Subcutaneous abdominal adipose tissue (tissue), 5 donors: ENCODE data around the gene EHMT1.

Experiments used
- H3K27ac ChIP-seq: one replicate; pipeline ENCODE4 v1.7.0; 2013; ENCODE audit warnings: low read depth, mild to moderate bottlenecking, inconsistent platforms, low read length, moderate library complexity
- H3K27me3 ChIP-seq, 5 donors: one replicate each; pipeline ENCODE4 v1.7.0; 2013; ENCODE audit warnings: low read length in 5 of 5, inconsistent platforms in 1 of 5; ENCODE audit not compliant: control insufficient read depth in 5 of 5, insufficient read depth in 4 of 5
- H3K36me3 ChIP-seq, 5 donors: one replicate each; pipeline ENCODE4 v1.7.0; 2013; ENCODE audit warnings: low read length in 5 of 5; ENCODE audit not compliant: control insufficient read depth in 5 of 5, insufficient read depth in 5 of 5
- H3K4me1 ChIP-seq, 5 donors: one replicate each; pipeline ENCODE4 v1.7.0; 2013; ENCODE audit warnings: low read length in 5 of 5, mild to moderate bottlenecking in 3 of 5, moderate library complexity in 1 of 5; ENCODE audit not compliant: control insufficient read depth in 5 of 5, insufficient read depth in 5 of 5
- H3K4me3 ChIP-seq, 5 donors: one replicate each; pipeline ENCODE4 v1.7.0; 2013; ENCODE audit warnings: low read length in 5 of 5, low read depth in 1 of 5
- H3K9ac ChIP-seq, 5 donors: one replicate each; pipeline ENCODE4 v1.7.0; 2013; ENCODE audit warnings: low read length in 5 of 5, mild to moderate bottlenecking in 4 of 5, moderate library complexity in 3 of 5
- H3K9me3 ChIP-seq, 5 donors: one replicate each; pipeline ENCODE4 v1.7.0; 2013; ENCODE audit warnings: low read length in 5 of 5; ENCODE audit not compliant: control insufficient read depth in 5 of 5
- donor health status: healthy.
- donor health status: healthy.
- donor health status: healthy.
- donor health status: healthy.
- donor health status: healthy.

EHMT1 gene

GRCh38 chr9:137783521-137783920, 164.7 kb downstream of the EHMT1 start:
- Histone ChIP-seq H3K27me3 (no peaks in the 10 kb centered on the region), H3K4me1 (peaks cover 0 to 14% (median 9%) of the 10 kb centered on the region in 5 donors), H3K36me3 (peaks cover 3 to 89% (median 76%) of the 10 kb centered on the region in 5 donors), H3K27ac (no peak overlapping the region), H3K9me3 (no peaks in the 10 kb centered on the region), H3K9ac (no peak overlapping the region), H3K4me3 (no peak overlapping the region)

GRCh38 chr9:137784046-137784445, 165.2 kb downstream of the EHMT1 start:
- H3K9ac ChIP-seq: no peak overlapping the region
- peaks cover 3 to 89% (median 71%) of the 10 kb centered on the region in 5 donors for H3K36me3 ChIP-seq
- no peak overlapping the region for H3K27ac ChIP-seq
- peaks cover 0 to 14% (median 9%) of the 10 kb centered on the region in 5 donors for H3K4me1 ChIP-seq
- no peaks in the 10 kb centered on the region for H3K27me3 ChIP-seq
- H3K4me3 ChIP-seq: no peak overlapping the region
- no peaks in the 10 kb centered on the region for H3K9me3 ChIP-seq

GRCh38 chr9:137784641-137785513, 166.1 kb downstream of the EHMT1 start:
- Histone ChIP-seq H3K9ac (no peak overlapping the region), H3K4me1 (peaks cover 0 to 14% (median 9%) of the 10 kb centered on the region in 5 donors), H3K27ac (no peak overlapping the region), H3K9me3 (no peaks in the 10 kb centered on the region), H3K4me3 (no peak overlapping the region), H3K36me3 (peaks cover 3 to 89% (median 68%) of the 10 kb centered on the region in 5 donors), H3K27me3 (no peaks in the 10 kb centered on the region)

- Histone ChIP-seq H3K9me3 (no peaks in the 10 kb centered on the region), H3K4me1 (peaks cover 0 to 14% (median 9%) of the 10 kb centered on the region in 5 donors), H3K4me3 (no peak overlapping the region), H3K36me3 (peaks cover 3 to 90% (median 63%) of the 10 kb centered on the region in 5 donors), H3K27me3 (no peaks in the 10 kb centered on the region), H3K9ac (no peak overlapping the region), H3K27ac (no peak overlapping the region)
Observed at GRCh38 chr9:137785704-137786161, 166.9 kb downstream of the EHMT1 start.

GRCh38 chr9:137786511-137786920, 167.7 kb downstream of the EHMT1 start:
- H3K9ac ChIP-seq: no peak overlapping the region
- peaks cover 0 to 14% (median 9%) of the 10 kb centered on the region in 5 donors for H3K4me1 ChIP-seq
- H3K9me3 ChIP-seq: no peaks in the 10 kb centered on the region
- no peak overlapping the region for H3K27ac ChIP-seq
- H3K36me3 ChIP-seq: peaks cover 7 to 93% (median 65%) of the 10 kb centered on the region in 5 donors
- H3K27me3 ChIP-seq: no peaks in the 10 kb centered on the region
- no peak overlapping the region for H3K4me3 ChIP-seq

- peaks cover 7 to 91% (median 59%) of the 10 kb centered on the region in 5 donors for H3K36me3 ChIP-seq
- no peaks in the 10 kb centered on the region for H3K27me3 ChIP-seq
- H3K9ac ChIP-seq: no peak overlapping the region
- no peak overlapping the region for H3K27ac ChIP-seq
- no peaks in the 10 kb centered on the region for H3K9me3 ChIP-seq
- no peak overlapping the region for H3K4me3 ChIP-seq
- peaks cover 0 to 17% (median 11%) of the 10 kb centered on the region in 5 donors for H3K4me1 ChIP-seq
Observed at GRCh38 chr9:137787381-137787780, 168.6 kb downstream of the EHMT1 start.

GRCh38 chr9:137787786-137788505, 169.1 kb downstream of the EHMT1 start:
- Histone ChIP-seq H3K36me3 (peaks cover 7 to 91% (median 57%) of the 10 kb centered on the region in 5 donors), H3K27me3 (no peaks in the 10 kb centered on the region), H3K9me3 (no peaks in the 10 kb centered on the region), H3K4me1 (peaks cover 0 to 17% (median 11%) of the 10 kb centered on the region in 5 donors), H3K27ac (no peak overlapping the region), H3K4me3 (no peak overlapping the region), H3K9ac (no peak overlapping the region)

- no peak overlapping the region for H3K4me3 ChIP-seq
- peaks cover 0 to 17% (median 11%) of the 10 kb centered on the region in 5 donors for H3K4me1 ChIP-seq
- H3K9ac ChIP-seq: no peak overlapping the region
- H3K27me3 ChIP-seq: no peaks in the 10 kb centered on the region
- H3K27ac ChIP-seq: no peak overlapping the region
- H3K9me3 ChIP-seq: no peaks in the 10 kb centered on the region
- H3K36me3 ChIP-seq: peaks cover 4 to 91% (median 58%) of the 10 kb centered on the region in 5 donors
Observed at GRCh38 chr9:137788561-137789294, 169.9 kb downstream of the EHMT1 start.

- Histone ChIP-seq H3K4me1 (peaks cover 0 to 17% (median 11%) of the 10 kb centered on the region in 5 donors), H3K36me3 (peaks cover 4 to 91% (median 59%) of the 10 kb centered on the region in 5 donors), H3K27ac (no peak overlapping the region), H3K9me3 (no peaks in the 10 kb centered on the region), H3K27me3 (no peaks in the 10 kb centered on the region), H3K4me3 (no peak overlapping the region), H3K9ac (no peak overlapping the region)
Observed at GRCh38 chr9:137789295-137789895, 170.6 kb downstream of the EHMT1 start.
